Right lobe of liver (tissue), 4 donors: ENCODE measurements around the gene CDH23.

Experiments used
- POLR2A ChIP-seq: fragments of 450-650 bp; IDR thresholded peaks from one replicate; pipeline ENCODE4 v1.6.1; 2017; ENCODE audit warnings: antibody characterized with exemption, mild to moderate bottlenecking
- TF ChIP-seq, protein P1 (sequence below), 4 donors: fragments of 200-600 bp in 3 of 4; fragments of 450-650 bp in 1 of 4; IDR thresholded peaks; one replicate each; pipeline versions ENCODE4 v1.5.1 to v1.8.0; 2016 to 2022; ENCODE audit warnings: antibody characterized with exemption in 4 of 4, mild to moderate bottlenecking in 2 of 4
- donor health status: DM: no; HTN: no; CAD: no.
- donor health status: DM: no; HTN: no; CAD: no.
- donor health status: DM: no; HTN: yes; CAD: no.

- TF ChIP-seq, protein P1, sequence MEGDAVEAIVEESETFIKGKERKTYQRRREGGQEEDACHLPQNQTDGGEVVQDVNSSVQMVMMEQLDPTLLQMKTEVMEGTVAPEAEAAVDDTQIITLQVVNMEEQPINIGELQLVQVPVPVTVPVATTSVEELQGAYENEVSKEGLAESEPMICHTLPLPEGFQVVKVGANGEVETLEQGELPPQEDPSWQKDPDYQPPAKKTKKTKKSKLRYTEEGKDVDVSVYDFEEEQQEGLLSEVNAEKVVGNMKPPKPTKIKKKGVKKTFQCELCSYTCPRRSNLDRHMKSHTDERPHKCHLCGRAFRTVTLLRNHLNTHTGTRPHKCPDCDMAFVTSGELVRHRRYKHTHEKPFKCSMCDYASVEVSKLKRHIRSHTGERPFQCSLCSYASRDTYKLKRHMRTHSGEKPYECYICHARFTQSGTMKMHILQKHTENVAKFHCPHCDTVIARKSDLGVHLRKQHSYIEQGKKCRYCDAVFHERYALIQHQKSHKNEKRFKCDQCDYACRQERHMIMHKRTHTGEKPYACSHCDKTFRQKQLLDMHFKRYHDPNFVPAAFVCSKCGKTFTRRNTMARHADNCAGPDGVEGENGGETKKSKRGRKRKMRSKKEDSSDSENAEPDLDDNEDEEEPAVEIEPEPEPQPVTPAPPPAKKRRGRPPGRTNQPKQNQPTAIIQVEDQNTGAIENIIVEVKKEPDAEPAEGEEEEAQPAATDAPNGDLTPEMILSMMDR (IDR thresholded peaks at IDR 0.05) = no peak
- TF ChIP-seq POLR2A = no peak
These were observed 206.4 kb downstream of the CDH23 start for GRCh38 chr10:71603150-71603549.
